ENCODE results near the gene C1QTNF3.

DNA sequence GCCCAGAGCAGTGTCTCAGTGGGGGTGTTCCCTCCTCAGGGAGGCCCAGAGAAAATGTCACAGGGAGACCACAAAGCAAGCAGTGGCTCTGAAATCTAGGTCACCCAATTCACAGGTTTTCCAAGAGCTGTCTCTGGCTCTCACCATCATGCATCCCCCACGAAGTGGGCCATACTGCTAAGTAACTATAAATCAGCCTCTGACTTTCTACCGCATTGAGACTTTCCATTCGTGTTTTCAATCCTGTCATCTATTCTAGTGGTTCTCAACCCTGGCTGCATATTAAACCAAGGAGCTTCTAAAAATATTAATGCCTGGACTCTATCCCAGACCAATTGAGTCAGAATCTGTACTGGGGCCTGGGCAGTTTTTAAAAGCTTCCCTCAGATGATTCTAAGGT, 2.0 kb upstream of the C1QTNF3 start:
- TF ChIP-seq POLR2A (IDR thresholded peaks at IDR 0.05) = no peak
- TF ChIP-seq, protein P1, sequence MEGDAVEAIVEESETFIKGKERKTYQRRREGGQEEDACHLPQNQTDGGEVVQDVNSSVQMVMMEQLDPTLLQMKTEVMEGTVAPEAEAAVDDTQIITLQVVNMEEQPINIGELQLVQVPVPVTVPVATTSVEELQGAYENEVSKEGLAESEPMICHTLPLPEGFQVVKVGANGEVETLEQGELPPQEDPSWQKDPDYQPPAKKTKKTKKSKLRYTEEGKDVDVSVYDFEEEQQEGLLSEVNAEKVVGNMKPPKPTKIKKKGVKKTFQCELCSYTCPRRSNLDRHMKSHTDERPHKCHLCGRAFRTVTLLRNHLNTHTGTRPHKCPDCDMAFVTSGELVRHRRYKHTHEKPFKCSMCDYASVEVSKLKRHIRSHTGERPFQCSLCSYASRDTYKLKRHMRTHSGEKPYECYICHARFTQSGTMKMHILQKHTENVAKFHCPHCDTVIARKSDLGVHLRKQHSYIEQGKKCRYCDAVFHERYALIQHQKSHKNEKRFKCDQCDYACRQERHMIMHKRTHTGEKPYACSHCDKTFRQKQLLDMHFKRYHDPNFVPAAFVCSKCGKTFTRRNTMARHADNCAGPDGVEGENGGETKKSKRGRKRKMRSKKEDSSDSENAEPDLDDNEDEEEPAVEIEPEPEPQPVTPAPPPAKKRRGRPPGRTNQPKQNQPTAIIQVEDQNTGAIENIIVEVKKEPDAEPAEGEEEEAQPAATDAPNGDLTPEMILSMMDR (IDR thresholded peaks at IDR 0.05) = no peak
